DMS53 (cell line): Measurements from ENCODE around the gene TIMD4.
"Not testable (repeated sequence)": the region's sequence is repeated elsewhere in the genome, so short reads cannot be mapped to it uniquely, and the experiment has no call there.

ENCODE experiments used
- DNase-seq: peaks from one replicate; lab custom pipeline; 2025; lab: John Stamatoyannopoulos, UW

TIMD4 gene

DNA sequence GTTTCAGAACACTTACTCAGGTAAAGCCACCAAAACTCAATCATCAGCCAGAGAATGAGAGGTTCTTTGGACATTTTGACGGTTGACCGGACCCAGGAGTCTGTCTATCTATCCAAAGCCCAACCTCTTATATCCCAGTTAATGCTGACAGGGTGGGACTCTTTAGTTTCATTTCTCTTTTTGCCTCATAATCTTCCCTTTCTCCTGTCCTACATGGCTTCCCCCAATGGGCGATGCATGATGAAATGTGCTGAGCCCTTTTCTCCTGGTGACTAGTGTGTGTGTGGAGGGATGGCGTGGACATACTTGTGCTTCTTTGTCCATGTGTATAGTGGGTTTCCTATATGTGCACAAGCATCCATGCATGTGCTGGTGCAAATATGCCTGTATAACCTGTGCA lies at the start of gene TIMD4:
TIMD4 (minus strand) TSS at position 102 of the 400 bp plus-strand sequence; CDS start at position 74, 28 bp downstream.
- no peak for DNase-seq

- DNase-seq, result no peak
Measured at GRCh38 chr5:157006262-157006661, 43.2 kb upstream of the TIMD4 start.

DNA sequence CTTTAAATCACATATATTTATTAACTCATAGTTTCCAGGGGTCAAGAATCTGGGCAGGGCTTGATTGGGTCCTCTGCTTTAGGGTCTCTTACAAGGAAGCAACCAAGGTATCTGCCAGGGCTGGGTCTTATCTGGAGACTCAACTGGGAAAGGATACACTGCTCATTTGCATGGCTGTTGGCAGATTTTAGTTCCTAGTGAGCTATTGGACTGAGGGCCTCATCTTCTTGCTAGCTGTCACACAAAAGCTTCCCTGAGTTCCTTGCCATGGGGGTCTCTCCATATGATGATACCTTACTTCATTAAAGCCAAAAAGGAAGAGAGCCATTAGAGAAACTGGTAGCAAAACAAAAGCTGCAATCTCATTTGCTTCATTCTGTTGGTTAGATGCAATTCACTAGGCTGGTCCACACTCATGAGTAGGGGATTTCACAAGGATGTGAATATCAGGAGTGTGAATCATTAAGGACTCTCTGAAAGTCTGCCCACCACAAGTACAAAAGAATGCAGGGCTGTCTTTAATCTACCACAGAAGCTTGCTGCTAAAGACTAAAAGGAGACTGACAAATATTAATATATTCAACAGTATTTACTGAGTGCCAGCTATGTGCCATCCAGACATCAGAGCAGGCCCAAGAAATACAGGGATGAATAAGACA lies 42.0 kb upstream of the TIMD4 start:
- DNase-seq, result no peak

DNA sequence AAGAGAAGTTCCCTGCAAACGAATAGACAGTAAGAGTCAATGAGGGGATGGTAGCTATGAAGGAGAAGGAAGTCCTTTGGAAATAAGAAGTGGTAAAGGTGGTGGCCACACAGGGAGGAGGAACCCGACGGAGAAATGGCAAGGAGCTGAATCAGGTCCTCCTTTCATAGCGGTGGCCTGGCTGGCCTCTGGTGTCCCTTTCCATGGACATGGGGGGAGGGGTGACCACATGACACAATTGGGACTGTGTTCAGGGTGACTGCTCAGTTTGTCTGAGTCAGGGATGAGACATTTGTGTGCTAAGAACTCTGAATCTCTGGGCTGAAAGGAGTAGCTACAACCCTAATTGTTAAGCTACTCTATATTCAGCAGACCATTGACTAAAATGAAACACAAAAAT lies 28.7 kb upstream of the TIMD4 start:
- no peak for DNase-seq

DNA sequence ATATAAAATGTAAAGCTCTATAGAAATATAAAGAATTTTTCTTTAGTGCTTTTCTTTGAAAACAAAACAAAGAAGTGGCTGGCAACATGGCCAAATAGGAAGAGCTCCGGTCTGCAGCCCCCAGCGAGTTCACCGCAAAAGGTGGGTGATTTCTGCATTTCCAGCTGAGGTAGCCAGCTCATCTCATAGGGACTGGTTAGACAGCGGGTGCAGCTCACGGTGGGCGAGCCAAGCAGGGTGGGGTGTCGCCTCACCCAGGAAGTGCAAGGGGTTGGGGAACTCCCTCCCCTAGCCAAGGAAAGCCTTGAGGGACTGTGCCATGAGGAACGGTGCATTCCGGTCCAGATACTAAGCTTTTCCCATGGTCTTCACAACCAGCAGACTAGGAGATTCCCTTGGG lies 21.0 kb upstream of the TIMD4 start:
- DNase-seq, result no peak

GRCh38 chr5:156981481-156981880 lies 18.5 kb upstream of the TIMD4 start:
- DNase-seq, result no peak

DNA sequence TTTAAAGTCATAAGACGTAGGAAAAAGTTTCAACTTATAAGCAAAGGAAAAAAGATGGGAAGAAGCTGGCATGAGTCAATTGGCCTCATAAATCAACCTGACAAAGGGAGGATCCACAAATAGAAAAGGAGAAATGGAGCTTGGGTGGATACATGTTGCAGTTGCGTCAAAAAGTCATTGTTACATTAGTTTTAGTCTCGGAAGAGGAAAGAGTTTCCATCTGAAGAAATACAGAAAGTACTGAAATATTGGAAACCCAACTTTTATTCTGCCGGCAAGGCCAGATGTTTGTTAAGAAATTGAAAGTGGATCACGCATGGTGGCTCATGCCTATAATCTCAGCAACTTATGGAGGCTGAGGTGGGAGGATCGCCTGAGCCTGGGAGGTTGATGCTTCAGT lies 11.3 kb upstream of the TIMD4 start:
- no peak for DNase-seq

DNA sequence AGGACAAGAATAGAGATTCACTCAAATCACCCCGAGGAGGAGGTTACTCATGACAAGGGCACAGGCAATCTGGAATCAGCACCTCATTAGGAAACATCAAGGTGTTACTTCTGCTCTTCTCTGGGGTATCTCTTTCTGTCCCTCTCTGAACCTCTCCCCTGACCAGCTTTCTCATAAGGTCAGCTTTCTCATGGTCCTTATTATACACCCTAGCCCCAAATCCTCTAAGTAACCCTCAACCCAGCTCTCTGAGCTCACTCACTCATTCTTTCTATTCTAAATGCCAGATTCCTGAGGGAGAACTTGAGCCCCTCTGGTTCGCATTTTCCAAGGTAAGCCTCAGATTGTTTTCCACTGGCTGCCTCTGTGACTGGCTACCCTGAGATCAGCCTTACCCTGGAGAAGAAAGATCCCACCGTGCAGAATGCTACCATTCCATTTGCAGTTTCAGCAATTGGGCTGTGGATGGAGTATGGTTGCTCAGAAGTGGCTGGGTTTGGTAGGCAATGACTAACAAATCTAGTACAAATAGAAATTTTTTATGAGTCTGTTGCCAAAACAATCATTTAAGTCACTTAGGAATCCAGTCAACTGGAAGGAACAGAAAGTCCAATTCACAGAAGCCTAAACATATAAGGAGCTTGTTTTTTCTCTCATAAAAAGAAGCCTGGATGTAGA lies 9.0 kb upstream of the TIMD4 start:
- peak; percentile 52 for DNase-seq

- peak; percentile 61 for DNase-seq
Measured at GRCh38 chr5:156971415-156971814, 8.4 kb upstream of the TIMD4 start.

DNA sequence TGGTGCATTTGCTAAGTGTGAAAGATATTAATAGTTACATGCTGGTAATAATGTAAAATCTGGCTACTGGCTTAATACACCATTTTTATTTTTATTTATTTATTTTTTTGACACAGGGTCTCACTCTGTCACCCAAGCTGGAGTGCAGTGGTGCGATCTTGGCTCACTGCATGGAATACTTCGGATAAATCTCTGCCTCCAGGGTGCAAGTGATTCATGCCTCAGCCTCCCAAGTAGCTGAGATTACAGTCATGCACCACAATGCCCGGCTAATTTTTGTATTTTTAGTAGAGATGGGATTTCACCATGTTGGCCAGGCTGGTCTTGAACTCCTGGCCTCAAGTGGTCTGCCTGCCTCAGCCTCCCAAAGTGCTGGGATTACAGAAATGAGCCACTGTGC lies 4.4 kb upstream of the TIMD4 start:
- not testable (repeated sequence) for DNase-seq

DNA sequence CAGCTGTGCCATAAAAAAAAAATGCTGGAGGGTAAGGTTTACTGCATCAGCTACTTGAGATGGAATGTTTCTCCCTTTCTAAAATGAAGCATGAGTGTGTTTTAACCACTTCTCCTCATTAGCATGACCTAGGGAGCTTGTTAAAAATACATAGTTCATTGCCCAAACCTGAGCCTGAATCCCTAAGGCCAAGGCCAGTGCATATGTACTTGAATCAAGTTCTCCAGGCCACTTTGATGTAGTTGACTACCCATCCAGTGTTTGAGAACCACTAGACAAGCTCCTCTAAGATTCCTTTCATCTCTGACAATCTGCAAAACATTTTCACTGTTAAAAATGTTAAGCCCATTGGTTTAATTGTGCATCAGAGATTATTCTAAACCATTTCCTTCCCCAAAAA lies 6.7 kb downstream of the TIMD4 start:
- DNase-seq, result no peak

DNA sequence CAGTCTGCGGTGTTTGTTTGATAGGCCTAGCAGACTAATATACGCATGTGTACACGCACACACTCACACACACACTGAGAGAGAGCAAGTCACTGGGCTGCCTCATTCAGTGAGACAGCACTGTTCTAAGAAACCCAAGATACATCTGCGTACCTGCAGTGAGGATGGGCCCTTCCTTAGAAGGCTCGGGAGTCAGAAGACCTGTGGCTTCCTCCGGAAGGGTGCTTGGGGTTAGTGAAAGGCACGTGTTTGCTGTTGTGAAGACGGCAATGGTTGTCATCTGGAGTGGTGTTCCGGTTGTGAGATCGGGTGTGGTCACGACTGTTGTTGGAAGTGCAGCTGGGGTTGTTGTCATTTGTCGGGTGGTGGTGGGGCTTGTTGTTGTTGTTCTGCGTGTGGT lies 11.7 kb downstream of the TIMD4 start:
- DNase-seq, result no peak

- no peak for DNase-seq
Measured at GRCh38 chr5:156950716-156951115, 12.3 kb downstream of the TIMD4 start.

GRCh38 chr5:156949424-156949823 lies 13.6 kb downstream of the TIMD4 start:
- no peak for DNase-seq

DNA sequence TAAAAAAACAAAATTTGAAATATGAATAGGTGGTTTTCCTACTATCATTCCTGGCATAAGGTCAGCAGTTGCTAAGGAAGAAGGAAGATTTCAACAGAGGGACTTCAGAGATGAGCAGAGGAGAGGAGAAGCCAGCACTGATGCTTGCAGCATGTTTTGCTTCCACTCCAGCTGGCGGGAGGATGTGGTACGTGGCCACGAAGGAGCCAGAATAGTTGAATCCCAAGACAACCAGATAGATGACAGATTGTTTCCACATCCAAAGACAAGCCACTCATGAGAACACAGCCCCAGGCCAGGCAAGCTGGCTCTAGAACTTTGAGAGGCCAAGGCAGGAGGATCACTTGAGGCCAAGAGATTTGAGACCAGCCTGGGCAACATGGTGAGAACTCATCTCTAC lies 15.1 kb downstream of the TIMD4 start:
- no peak for DNase-seq

- no peak for DNase-seq
Measured at GRCh38 chr5:156942064-156942463, 21.0 kb downstream of the TIMD4 start.

DNA sequence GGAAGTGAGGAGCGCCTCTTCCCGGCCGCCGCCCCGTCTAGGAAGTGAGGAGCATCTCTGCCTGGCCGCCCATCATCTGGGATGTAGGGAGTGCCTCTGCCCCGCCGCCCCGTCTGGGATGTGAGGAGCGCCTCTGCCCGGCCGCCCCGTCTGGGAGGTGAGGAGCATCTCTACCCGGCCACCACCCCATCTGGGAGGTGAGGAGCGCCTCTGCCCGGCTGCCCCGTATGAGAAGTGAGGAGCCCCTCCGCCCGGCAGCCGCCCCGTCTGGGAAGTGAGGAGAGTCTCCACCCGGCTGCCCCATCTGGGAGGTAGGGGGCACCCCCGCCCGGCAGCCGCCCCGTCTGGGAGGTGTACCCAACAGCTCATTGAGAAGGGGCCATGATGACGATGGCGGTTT lies 22.6 kb downstream of the TIMD4 start:
- DNase-seq, result not testable (repeated sequence)

- DNase-seq, result no peak
Measured at GRCh38 chr5:156936972-156937371, 26.1 kb downstream of the TIMD4 start.

- DNase-seq, result peak; percentile 59
Measured at GRCh38 chr5:156934450-156935211, 28.4 kb downstream of the TIMD4 start.

- no peak for DNase-seq
Measured at GRCh38 chr5:156929366-156929948, 33.6 kb downstream of the TIMD4 start.

GRCh38 chr5:156927545-156927944 lies 35.5 kb downstream of the TIMD4 start:
- no peak for DNase-seq

DNA sequence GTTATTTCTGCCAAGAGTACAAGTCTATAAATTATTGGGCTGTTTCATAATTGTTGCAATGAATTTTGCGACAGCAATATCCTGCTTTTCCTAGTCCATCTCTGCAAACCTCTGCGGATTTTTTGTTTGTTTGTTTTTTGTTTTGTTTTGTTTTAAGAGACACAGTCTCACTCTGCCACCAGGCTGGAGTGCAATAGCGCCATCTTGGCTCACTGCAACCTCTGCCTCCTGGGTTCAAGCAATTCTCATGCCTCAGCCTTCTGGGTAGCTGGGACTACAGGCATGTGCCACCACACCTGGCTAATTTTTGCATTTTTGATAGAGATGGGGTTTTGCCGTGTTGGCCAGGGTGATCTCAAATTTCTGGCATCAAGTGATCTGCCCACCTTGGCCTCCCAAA lies 37.3 kb downstream of the TIMD4 start:
- not testable (repeated sequence) for DNase-seq
